Measurements from ENCODE around the gene DNAJB5.
"Not testable (repeated sequence)": the region's sequence is repeated elsewhere in the genome, so short reads cannot be mapped to it uniquely, and the experiment has no call there.

Gene DNAJB5

DNA sequence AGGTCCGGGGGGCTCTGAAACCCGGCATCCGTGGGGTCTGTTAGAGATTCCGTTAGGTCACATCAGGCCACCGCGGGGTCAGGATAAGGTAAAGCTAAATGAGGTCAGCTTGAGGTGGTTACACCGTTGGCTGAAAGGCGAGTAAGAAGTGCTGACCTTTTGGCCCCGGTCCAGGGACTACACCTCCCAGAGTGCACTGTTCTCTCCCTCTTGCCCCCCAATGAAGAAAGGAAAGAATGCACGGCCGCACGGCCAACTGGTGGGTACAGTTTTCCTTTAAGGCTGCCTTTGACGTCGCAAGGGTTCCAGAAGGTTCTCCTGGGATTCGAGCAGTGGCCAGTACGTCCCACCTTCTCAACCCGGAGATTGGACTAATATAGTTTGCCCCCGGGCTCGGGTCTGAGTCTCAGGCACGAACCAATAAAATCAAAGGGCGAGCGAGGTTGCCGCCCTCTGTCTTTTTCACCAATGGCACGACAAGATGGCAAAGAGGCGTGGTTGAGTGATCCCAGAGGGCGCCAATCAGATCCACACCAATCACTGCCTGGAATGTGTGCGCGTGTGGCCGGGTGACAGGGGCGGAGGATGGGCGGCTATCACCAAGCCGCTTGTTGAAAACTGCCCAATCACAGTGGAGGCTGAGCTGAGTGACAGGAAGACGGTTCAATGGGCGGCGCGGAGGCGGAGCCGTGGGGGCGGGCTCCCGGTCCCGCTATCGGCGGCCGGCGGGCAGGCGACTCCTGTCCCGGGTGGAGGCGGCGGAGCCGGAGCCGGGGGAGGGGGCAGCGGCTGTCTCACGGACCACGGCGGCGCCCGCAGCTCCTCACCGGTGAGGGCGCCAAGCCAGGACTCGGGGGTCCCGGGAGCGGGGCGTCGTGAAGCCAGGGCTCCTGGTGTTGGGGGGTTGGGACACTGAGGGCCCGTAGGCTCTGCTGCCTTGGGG lies at the start of gene DNAJB5:
Gene DNAJB5 (plus strand): TSS at position 743 of the 943 bp plus-strand sequence. CDS start 886 bp downstream, outside the sequence.
- DNase-seq = peak; percentile 100

DNA sequence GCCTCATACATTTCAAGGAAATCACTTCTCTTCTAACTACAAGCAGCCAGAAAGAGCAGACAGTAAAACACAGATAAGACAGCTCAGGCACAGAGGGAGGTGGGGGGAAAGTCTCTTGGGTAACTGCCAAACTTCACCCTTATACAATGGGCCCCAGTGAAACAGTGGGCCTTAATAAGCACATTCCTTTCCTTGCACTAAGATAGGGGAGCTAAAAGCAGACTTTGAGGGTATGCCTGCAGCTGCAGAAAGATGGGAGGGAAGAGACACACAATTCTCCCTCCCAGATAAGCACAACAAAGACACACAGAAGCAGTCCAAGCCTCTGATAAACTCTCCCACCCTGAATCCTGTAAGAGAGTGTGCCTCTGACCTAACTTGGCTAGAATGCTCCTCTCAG lies 49.6 kb upstream of the DNAJB5 start:
- not testable (repeated sequence) for DNase-seq

DNA sequence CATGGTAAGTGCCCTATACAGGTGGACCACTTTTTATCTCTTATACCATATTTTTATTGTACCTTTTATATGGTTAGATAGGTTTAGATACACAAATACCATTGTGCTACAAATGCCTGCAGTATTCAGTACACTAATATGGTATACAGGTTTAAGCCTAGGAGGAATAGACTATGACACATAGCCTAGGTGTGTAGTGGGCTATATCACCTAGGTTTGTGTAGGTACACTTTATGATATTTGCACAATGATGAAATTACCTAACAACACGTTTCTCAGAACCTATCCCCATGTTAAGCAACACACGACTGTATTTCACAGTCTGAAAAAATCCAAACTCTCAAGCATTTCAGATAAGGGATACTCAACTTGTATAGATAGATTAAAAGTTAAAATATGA lies 41.1 kb upstream of the DNAJB5 start:
- no peak for DNase-seq

GRCh38 chr9:34954225-34954624 lies 35.3 kb upstream of the DNAJB5 start:
- DNase-seq = no peak

DNA sequence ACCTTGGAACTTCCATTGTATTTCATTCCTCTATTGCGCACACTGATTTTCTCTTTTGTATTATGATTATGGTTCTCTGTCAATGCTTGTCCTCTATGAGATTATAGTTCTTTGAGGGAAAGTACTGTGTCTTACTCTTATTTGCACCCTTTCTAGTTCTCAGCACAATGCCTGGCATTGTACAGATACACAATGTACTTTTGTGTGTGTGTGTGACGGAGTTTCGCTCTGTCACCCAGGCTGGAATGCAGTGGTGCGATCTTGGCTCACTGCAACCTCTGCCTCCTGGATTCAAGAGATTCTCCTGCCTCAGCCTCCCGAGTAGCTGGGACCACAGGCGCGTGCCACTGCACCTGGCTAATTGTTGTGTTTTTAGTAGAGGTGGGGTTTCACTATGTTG lies 33.5 kb upstream of the DNAJB5 start:
- not testable (repeated sequence) for DNase-seq

DNA sequence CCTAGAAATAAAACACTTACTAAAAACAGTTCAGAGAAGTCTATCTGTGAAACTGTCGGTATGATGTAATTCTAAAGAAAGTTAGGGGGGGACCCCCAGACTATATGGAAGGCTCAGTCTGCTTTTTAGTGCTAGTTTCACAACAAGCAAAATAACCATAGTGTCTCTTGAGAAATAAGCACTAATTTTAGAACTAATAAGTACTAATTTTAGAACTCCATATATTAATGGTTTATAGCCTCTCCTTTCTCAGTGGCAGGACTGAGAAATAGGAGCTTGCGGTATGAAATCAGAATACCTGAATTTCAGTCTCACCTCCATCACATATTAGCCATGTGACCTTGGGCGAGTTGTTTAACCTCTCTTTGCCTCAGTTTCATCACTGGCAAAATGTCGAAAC lies 32.9 kb upstream of the DNAJB5 start:
- no peak for DNase-seq

DNA sequence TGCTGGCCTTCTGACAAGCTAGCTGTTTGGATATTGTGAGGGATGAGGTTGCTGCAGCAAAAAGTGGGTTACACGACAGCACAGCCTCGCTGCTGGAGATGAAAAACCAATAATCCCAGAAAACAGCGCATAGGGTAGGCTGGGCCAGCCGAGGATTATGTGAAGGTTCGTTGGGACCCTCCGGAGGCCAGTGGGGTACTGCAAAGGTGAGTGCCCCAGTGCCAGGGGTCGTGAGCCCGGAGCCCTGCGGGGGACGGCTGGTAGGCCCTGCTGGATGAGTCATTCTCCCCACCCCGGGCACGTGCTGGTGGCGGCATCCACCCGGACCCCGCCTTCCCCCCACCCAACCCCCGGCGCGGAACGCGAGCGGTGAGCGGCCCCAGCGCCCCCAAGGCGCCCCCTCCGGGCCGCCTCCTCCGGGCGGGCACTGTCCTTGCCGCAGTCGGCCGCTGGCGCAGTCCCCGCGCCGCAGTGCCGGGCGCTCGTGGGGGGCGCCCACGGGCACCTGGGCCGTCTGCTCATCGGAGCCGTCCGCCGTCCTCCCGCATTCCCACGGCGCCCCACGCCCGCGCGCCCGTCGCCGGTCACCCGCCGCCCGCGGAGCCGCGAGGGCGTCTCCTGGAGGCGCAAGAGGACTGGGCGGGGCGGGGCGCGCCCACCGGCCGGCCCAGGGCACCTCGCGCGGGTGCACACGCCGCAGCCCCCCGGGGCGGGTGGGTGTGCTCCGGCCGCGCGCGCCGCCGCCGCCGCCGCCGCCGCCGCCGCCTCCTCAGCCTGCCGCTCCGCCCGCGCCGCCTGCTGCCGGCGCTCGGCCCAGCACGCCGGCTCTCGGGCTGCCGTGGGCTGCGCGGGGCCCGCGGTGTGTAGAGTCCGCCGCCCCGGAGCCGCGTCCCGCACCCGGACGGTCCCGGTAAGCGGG lies 31.8 kb upstream of the DNAJB5 start, which contains the start of gene PHF24:
Gene PHF24 (plus strand): TSS at position 794 of the 919 bp plus-strand sequence. CDS start 13,014 bp downstream, outside the sequence.
- DNase-seq = peak; percentile 7

GRCh38 chr9:34958411-34958982 lies 31.0 kb upstream of the DNAJB5 start:
- DNase-seq = no peak

DNA sequence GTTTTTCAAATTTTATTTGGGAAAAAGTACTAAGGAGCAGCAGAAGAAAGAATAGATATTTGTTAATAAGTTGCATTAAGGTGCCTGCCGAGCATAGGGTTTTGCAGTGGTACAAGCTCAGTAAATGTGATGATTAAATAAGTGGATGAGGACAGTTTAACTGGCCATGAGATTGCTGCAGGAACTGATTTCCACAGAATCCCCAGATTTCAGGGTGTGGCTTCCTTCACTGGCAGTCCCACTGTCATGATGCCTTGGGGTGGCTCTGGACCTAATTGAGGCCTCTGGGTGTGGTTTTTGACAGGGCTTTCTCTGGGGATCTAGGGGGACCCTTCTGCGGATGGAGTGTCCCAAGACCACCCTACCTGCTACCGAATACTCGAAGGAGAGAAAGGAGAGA lies 30.1 kb upstream of the DNAJB5 start:
- no peak for DNase-seq

DNA sequence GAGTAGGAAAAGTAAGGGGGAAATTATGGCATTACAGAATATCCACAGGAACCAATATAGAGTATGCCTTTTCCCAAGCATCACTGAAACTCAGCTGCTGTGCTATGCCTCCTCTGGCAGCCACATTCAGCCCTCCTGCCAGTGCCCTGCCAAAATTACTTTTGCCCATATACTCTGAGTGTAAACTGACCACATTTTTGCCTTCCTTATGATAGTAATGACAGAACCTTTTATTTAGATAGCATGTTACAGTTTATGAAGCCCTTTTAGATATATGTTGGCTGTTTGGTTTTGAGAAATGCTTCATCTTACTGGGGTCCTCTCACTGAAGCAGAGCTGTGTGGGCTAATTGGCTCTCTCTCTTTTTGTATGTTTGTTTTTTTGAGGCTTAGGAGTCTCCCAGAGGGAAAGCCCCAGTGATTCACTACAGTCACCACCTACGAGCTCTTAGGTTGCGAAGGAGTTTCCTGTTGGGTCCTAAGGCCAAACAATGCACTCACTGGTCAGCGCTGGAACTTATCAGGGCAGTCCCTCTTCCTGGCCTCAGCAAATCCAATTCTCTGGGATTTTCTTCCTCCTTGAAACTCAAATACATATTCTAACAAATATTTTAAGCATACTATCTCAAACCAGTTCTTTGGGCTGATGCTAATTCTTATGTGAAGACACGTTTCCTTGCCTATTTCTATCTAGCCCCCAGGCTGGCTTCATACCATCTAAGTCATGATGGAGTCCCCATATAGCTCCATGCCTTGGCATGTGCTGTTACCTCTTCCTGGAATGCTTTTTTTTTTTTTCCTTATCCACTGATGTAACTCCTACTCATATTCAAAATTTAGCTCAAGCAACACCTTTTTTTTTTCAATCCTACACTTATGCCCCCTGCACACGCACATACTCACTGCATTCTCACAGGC lies 27.7 kb upstream of the DNAJB5 start:
- peak; percentile 57 for DNase-seq

- no peak for DNase-seq
Observed at GRCh38 chr9:34962546-34962945, 27.0 kb upstream of the DNAJB5 start.

DNA sequence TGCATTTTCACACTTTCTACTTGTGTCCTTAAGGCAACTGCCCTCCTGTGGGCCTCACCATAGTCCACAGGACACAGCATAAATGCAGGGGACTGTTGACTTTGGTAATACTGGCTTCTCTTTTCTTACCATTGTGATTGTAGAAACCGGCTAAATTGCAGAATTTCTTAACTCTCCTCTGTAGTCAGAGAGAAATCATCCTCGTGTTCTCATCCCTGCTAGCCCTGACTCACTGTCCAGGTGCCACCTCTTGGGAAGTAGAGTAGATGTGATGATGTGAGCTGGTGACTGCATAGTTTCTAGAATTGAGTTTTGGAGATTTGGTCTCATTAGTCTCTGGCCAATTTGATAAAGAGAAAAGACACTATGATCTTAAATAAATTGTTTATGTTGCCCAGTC lies 26.0 kb upstream of the DNAJB5 start:
- DNase-seq = no peak

- DNase-seq = no peak
Observed at GRCh38 chr9:34964458-34964857, 25.1 kb upstream of the DNAJB5 start.

DNA sequence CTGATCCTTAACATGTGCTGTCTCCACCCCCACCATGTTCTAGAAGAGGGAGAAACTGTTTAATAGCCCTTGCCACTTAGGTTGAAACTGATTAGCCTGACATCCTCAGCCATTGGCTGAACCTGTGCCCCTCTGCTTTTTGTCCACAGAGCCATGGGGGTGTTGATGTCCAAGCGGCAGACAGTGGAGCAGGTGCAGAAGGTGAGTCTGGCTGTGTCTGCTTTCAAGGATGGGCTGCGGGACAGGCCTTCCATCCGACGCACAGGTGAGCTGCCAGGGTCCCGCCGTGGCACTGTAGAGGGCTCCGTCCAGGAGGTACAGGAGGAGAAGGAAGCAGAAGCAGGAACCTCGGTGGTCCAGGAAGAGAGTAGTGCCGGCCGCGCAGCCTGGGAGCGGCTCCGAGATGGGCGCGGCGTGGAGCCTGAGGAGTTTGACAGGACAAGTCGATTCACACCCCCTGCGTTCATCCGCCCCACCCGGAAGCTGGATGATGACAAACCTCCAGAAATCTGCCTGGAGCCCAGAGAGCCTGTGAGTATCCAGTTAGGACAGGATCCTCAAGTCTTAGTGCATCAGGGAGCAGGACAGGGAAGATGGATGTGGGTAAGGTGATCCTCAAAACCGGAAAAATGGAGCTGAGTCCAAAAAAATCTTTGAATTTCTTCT lies 18.3 kb upstream of the DNAJB5 start:
- DNase-seq = no peak

DNA sequence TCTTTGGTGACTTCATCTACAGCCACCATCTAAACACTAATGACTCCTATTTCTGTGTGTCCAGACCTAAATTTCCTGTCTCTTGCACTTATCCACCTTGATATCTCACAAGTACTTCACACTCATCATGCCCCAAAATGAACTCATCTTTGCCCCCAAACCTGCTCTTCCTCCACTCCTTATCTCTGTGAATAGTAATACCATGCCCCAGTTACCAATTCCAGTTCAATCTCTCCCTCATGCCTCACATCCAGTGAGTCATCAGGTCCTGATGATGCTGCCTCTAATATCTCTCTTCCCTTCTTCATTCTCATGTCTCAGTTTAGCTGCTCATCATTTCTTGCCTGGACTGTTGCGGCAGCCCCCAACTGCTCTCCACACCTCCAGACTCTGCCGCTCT lies 14.9 kb upstream of the DNAJB5 start:
- DNase-seq = no peak

GRCh38 chr9:34976441-34976840 lies 13.1 kb upstream of the DNAJB5 start:
- DNase-seq = no peak

DNA sequence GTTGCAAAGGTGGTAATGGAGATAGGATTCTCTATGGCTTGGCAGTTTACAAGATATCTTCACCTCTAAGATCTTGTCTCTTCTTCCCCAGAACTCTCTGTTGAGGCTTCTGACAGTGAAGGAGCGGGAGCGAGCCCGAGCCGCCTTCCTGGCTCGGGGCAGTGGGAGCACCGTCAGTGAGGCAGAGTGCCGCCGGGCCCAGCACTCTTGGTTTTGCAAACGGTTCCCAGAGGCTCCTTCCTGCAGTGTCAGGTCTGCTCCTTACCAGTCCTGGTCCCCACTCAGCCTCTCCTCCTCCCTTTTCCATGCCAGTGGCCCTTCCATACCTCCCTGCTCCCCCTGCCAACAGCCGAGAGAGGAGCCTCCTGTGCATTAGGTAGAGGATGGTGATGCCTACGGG lies 12.6 kb upstream of the DNAJB5 start:
- no peak for DNase-seq

- no peak for DNase-seq
Observed at GRCh38 chr9:34980181-34980761, 9.3 kb upstream of the DNAJB5 start.

GRCh38 chr9:34982361-34982760 lies 7.2 kb upstream of the DNAJB5 start:
- DNase-seq = no peak

DNA sequence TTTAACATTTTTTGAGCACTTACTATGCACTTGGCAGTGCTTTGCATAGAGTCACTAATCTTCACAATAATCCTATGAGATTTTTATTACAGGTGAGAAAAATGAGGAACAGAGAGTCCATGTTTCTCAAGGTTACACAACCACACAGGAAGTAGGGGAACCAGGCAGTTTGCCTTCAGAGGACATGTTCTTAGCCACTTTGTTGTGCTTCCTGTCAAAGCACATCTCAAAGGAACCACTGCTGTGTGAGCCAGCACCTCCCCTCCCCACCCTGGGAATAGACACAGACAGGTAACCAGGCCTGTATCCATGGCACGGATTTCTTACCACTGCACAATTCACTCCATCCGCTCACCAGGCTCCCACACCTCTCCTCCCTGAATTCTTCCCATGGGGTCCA lies 6.3 kb upstream of the DNAJB5 start:
- DNase-seq = no peak

- DNase-seq = peak; percentile 26
Observed at GRCh38 chr9:34984049-34984448, 5.5 kb upstream of the DNAJB5 start.
